ENCODE results near the gene ABR.
"Not testable (repeated sequence)": the region's sequence is repeated elsewhere in the genome, so short reads cannot be mapped to it uniquely, and the experiment has no call there.

ABR gene

DNA sequence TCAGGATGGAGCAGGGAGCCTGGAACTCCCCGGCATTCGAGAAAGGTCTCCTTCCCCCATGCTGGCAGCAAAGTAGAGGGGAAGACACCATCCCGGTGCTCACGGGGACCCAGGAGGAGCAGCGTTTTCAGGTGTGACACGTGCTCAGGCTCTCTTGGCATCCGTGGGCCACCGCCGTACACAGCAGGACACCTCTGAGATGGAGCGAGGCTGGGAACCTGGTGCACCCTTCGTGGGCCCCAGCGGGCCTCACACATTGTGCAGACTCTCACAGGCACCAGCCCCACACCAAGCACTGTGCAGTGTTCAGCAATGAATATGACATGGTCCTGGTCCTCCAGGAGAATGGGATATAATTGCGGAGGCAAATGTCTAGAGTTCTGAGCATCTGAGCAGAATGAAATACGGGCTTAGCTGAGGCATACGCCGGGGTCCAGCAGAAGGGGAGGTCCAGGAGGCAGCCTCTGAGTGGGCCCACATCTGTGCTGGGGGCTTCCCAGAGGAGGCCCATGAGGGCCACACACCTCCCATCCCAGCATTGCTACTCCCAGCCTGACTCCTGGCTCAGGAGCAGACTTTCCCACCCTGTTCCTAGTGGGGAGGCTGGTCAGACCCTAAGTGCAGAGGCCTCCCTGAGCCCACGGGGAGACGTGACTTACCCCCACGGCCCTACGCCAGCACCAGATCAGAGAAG, 72.6 kb downstream of the ABR start:
- no peak for DNase-seq (ENCODE audit: low read depth, low spot score)
- H3K27ac ChIP-seq = no peak overlapping the region

DNA sequence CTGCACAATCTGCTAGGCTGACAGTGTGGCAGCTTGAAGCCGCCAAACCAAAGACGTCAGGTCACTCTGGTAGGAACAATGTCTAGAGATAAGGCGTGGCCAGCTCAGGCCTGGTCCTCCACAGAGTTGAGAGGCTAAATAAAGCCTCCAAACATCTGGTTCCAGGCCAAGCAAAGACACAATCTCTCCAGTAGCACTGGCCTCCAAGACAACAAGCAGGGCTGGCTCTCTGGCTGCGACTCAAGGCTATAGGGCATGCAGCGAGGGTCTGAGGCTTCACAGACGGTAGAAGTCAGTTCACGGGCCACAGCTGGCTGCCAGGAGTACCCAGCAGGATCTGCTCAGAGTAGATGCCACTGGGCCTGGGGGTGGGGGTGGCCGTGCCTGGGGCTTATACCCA, 75.6 kb downstream of the ABR start:
- H3K27ac ChIP-seq = no peak overlapping the region
- DNase-seq (ENCODE audit: low read depth, low spot score) = no peak

DNA sequence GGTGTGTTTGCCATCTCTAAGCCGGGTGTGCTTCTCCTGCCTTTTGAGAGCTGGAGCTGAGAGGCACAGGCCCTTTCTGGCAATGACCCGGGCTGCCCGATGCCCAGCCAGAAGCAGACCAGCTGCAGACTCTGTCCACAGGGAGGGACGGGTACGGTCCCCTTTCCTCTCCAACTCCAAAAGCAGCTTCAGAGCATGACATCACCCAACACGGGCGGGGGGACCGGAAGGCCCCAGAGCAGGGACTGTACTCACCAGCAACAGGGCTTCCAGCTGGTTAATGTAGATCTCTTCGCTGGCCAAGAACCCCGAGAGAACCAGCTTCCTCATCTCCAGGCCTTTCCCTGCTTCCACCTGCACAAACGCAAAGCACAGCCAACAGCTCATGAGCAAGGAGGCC, 79.4 kb downstream of the ABR start:
- DNase-seq (ENCODE audit: low read depth, low spot score) = no peak
- H3K27ac ChIP-seq = no peak overlapping the region

DNA sequence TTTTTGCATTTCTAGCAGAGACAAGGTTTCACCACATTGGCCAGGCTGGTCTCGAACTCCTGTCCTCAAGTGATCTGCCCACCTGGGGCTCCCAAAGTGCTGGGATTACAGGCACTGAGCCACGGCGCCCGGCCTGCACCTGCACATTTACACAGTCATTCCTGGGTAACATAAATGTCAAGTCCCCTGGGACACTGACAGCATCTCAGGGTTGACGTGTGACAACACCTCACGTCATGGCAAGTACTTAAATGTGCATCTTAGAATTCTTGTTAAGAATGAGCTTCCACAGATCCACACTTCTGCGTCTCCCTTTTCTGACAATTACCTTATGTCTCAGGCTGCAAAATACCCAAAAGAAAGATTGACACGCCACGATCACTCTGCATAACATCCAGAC, 80.5 kb downstream of the ABR start:
- H3K27ac ChIP-seq = no peak overlapping the region
- DNase-seq (ENCODE audit: low read depth, low spot score) = no peak

DNA sequence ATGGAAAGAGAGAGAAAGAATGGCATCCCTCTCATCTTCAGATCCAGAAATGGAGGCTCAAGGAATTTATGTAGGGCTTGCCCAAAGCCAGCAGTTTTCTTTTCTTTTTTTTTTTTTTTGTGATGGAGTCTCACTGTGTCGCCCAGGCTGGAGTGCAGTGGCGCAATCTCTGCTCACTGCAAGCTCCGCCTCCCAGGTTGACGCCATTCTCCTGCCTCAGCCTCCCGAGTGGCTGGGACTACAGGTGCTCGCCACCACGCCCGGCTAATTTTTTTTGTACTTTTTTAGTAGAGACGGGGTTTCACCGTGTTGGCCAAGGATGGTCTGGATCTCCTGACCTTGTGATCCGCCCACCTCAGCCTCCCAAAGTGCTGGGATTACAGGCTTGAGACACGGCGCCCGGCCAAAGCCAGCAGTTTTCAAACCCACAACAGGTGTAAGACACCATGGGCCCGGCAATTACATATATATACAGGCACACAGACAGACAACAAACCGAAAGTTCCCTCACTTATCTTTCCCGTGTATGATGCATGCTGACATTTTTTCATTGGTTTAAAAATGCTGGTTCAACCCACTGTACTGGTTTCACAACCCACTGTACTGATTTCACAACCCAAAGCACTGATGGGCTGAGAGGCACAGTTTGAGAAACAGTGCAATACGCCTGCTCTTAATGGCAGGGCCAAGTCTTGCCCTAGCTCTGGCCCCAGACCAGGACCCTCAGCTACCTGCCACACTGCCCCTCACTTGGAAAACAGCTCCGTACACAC, 81.6 kb downstream of the ABR start:
- DNase-seq (ENCODE audit: low read depth, low spot score); H3K27ac ChIP-seq: not testable (repeated sequence)

DNA sequence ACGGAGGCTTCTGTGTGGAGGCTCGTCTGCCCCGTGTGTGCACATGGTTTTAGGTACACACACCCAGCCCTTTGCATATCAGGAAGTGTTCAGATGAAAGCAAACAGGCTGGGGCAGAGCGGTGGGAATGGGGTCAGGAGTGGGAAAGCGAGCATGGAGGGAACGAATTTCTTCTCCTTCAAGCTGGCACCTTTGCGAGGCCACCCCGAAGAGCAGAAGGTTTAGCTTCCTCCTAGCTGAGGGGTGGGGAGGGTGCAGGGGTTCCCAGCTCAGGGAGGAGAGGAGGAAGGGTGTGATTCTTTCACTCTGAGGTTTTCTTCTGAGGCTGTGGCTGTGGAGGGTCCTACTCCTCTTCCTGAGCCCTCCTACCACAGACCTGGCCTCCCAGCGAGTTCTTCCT, 83.6 kb downstream of the ABR start:
- no peak overlapping the region for H3K27ac ChIP-seq
- DNase-seq (ENCODE audit: low read depth, low spot score) = no peak

DNA sequence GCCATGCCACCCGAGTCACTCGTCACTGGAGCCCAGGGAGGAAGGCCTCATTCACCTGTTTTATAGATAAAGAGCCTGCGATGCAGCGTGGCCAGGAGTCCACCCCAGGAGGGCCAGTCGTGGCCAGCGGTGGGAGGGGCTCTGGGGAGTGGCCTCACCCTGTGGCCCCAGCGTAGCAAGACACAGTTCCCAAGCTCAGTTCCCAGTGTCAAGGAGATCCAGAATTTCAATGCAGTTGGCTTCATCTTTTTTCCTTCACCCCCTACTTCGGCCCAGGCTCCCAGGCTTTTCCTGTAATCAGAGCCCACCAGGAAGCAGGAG, 84.0 kb downstream of the ABR start:
- no peak overlapping the region for H3K27ac ChIP-seq
- no peak for DNase-seq (ENCODE audit: low read depth, low spot score)

DNA sequence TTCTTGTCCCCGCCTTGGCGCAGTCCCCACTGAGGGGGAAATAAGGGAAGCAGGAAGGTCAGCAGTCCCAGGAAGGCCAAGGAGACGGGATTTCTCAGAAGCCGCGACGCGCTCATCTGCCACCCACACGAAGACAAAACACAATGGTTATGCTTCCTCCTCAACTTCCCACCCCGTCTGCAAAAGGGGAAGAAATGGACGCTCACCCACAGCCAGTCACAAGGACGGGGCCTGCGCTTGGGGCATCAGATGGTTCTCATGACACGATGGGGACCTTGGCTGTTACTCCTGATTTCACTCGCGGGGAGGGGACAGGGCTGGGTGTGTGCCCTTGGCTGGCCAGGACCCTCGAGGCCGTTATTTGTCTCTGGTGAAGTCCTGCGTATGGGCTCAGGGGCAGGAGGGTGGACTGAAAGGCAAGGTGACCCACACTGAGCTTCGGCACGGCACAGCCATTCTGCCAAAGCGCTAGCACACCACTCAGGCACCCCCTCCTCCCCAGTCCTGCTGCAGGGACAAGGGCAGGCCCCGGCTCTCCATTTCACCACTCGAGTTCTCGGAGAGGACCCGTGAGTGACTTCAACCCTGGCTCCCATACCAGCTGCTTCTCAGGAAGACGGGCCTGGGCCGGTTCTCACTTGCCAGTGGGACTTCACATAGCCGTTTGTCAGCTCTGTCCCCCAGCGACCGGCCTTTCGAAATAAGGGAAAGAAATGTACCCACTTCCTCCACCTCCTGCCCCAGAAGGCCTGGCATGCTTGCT, 84.5 kb downstream of the ABR start:
- no peak for DNase-seq (ENCODE audit: low read depth, low spot score)
- H3K27ac ChIP-seq = no peak overlapping the region

DNA sequence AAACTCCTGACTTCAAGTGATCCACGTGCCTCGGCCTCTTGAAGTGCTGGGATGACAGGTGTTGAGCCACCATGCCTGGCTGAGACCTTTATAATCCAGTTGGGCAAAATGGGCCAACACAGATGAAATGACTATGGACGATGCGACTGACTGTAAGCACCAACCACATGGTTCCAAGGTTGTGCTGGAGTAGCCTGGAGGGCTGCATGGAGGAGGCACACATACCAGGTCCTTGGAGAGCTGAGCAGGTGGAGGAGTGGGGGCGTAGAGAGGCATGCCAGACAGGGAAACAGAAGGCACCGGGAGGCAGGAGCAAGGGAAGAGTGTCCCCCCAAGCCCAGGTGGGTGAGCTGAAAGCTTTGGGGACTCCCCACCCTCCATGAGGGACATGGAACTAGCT, 85.2 kb downstream of the ABR start:
- H3K27ac ChIP-seq = no peak overlapping the region

DNA sequence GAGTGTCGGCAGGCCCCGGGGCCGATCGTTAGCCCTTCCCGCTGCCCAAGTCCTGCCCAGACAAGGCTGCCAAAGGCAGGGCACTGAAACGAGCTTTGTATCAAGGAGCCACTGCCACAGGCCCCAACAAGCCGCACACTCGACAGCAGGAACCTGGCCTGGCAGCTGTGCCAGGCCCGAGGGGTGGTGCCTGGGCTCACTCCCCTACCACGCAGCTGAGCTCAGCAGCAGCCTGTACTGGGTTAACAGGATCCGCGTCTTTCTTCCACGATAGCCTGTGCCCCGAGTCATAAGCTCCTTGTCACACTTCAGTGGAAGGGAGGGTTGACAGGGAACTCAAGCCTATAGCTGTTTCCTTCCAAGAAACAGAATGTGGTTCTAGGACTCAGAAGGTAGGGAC, 87.9 kb downstream of the ABR start:
- DNase-seq (ENCODE audit: low read depth, low spot score) = peak; percentile 52
- H3K27ac ChIP-seq = peak overlapping the region; percentile 72

More for the DNA sequence above, 85.2 kb downstream of the ABR start:
- DNase-seq (ENCODE audit: low read depth, low spot score) = no peak

DNA sequence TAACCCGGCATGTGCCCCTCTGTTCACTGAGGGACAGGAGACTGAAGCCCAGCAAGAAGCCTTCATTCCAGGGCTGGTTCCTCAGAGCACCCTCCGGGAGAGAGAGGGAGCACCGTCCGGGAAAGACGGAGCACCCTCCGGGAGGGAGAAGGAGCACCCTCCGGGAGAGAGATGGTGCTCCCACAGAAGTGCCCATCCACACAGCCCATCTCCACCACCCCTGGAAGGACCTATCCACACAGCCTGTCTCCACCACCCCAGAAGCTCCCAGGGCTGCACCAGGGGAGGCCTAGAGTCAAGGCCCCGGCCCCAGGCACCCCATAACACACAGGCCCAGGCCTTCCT, 88.6 kb downstream of the ABR start:
- no peak for DNase-seq (ENCODE audit: low read depth, low spot score)
- peak overlapping the region; percentile 72 for H3K27ac ChIP-seq

DNA sequence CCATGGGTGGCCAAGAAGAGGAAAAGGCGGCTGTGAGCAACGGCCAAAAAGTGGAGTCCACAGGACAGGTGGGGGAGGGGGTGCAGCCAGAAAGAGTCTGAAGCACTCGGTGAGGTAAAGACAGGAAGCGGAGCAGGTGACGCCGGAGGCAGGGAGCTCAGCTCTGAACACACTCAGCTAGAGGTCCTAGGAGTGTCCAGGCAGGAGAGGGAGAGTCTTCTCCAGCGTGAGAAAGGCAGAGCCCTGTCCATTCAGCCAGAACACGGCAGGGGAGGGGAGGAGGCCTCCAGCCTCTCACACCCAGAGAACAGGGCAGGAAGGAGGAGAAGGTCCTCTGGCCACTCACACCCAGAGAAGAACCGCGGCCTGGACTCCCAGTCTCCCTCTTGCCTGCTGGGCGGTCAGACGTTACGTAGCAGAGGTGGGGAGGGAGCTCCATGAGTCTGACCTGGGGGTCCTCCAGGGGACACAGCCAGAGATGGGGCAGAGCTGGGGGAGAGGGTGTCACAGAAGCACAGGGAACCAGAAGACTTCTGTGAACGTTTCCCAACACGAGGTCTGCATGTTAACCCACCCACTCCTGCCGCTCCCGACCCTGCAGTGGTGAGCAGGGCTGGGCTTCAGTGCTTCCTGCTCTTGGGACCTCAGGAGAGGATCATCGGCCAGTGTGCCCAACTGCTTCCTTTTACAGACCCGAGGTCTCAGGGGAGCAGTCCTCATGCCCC, 89.2 kb downstream of the ABR start:
- H3K27ac ChIP-seq = peak overlapping the region; percentile 72
- DNase-seq (ENCODE audit: low read depth, low spot score) = no peak

DNA sequence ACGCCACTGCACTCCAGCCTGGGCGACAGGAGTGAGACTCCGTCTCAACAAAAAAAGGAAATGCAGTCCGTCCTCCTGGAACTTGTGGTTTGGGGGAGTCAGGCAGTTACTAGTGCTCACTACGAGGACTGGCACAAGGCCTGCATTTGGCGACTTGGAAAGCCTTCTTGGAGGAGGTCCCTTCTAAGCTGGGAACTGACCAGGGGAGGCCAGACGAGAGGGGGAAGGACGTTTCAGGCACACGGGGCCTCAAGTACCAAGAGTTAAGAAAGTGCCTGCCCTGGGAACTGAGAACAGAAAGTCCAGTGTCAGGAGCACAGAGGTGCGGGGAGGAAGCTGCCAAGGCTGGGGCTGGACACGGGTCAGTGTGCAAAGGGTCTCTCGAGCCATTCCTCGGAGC, 89.9 kb downstream of the ABR start:
- peak overlapping the region; percentile 72 for H3K27ac ChIP-seq

DNA sequence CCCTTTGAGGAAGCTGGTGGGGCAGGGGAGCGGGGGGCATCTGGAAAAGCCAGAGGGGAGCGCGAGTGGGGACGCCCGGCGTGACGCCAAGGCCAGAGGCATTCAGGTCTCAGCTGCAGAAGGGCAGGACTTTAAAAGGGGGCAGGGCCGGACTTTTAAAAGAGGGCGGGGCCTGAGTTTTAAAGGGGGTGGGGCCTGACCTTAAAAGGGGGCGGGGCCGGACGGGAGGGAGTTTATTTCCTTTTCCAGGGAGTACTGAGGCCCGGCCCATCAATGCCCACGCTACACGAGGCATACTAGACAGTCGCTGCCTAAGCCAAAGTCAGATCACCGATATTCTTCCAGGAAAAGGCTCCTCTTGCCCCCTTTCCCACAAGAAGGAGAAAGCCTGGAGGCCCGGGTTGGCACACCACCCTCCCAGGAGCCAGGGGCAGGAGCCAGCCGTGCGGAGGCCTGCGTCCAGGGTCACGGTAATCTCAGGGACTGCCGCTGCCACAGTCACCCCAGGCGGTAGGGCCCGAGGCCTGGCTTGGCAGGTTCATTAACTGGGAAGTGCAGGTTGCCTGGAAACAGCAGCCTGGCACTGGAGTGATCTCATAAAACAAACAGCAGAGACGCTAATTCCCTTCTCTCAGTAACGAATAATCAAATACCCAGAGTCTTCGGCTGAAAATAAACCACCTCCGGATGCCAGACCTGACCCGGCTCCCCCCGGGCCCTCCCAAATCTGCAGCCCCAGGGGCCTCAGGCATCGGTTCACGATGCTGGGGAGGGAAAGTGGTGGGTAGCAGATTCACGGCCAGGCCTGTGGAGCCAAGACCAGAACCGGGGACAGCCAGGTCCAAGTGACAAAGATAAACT, 92.2 kb downstream of the ABR start:
- peak; percentile 50 for DNase-seq (ENCODE audit: low read depth, low spot score)
- peak overlapping the region; percentile 78 for H3K27ac ChIP-seq

More for the DNA sequence above, 89.9 kb downstream of the ABR start:
- DNase-seq (ENCODE audit: low read depth, low spot score) = no peak

DNA sequence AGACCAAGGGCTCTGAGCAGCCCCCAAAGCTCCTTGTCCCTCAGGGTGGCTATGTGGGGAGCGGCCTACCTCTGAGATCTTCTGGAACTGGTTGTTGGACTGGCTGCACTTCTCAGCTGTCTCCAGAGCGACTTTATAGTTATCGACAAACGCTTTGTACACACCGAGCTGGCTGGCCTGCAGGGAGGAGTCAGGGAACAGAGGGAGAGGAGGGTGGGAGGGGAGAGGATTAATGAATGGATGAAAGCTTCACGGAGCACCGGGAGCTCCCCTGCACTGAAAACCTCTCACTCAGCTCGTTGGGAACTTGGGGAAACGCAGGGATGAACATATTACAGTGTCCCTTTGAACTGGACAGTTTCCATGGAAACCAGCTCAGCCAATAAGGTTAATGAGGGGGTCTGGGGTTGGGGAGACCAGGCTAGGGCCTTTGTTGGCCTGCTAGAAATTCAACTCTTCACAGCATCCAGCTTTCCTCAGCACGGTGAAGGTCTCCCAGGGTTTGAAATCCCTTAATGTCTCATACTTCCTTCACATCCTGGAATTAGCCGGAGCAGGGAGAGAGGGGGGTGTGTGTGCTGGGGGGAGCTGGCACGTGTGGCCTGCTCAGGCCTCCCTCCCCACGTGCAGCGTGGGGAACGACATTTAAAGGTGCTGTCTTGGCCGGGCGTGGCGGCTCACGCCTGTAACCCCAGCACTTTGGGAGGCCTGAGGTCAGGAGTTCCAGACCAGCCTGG, 96.2 kb downstream of the ABR start:
- DNase-seq (ENCODE audit: low read depth, low spot score) = no peak
- H3K27ac ChIP-seq = no peak overlapping the region

DNA sequence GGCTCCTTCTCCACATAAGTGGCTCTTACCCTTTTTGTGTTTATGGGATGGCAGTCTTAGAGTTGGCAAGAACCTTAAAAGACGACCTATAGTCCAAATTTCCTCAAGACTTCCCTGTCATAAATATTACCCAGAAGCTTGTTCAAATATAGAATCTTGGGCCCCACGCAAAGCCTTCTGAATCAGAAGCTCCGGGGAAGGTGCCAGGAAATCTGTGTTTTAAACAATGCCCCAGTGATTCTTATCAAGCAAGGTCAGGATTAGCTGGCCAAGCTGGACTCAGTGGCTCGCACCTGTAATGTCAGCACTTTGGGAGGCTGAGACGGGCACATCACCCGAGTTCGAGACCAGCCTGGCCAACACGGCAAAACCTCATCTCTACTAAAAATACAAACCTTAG, 97.2 kb downstream of the ABR start:
- H3K27ac ChIP-seq = peak overlapping the region; percentile 19
- no peak for DNase-seq (ENCODE audit: low read depth, low spot score)

DNA sequence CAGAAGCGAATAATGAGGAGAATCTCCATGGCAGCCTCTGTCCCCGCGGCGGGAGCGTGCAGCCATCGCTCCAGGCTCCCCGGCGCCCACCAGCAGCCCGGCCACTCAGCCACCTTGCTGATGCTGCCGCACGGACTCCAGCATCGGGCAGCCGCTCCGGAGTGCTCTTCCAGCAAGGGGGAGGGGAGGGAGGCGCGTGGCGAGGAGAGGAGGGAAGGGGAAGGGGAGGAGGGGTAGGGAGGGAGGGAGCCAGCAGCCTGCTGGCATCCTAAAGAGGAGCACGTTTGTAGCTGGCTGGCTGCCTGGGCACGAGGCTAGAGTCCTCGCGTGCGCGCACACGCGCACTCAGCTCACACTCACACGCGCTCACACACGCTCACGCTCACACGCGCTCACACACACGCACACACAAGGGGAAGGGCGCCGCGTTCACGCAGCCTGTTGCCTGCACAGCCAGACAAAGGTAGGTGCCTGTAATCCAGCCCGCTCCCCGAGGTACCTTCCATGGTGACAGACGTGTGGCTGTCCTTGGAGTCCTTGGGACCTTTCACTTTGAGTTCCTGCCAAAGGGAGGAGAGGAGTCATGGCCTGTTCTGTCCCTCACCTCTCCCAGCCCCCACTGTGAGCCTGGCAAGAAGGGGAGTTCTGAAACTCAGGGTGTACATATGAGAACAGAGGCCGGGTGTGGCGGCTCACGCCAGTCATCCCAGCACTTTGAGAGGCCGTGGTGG, 100.8 kb downstream of the ABR start:
- DNase-seq (ENCODE audit: low read depth, low spot score) = no peak
- no peak overlapping the region for H3K27ac ChIP-seq

DNA sequence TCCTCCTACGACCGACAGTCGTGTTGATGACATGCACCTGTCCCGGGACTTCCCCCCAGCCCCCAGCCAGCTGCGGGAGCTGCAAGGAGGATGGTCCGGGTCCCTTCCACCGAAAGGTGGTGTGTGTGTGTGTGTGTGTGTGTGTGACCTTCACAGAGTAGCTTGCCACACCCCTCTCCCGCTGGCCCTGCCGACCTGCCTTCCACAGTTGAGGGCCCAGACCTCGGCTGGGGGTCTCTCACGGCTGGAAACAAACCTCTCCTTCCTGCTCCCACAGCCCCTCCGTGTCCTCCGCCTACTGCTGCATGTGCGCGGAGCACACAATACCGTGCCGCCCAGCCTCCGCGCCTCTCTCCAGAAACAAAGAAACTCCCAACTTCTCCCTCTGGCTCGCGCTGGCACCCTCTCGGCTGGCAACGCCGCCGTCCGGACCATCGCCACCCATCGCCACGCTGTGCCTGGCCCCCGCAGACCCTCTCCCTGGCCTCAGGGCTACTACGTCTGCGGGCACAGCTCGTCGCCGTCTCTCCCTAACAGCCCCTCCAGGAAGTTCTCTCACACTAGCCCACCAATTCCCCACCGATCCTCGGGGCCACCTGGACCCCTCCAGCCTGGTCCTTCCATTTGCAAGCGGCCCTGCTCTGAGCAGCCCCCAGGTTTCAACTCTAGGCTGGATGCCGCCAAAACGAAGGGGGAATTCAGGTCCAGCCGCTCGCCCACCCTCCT, 101.6 kb downstream of the ABR start:
- H3K27ac ChIP-seq = no peak overlapping the region
- no peak for DNase-seq (ENCODE audit: low read depth, low spot score)
